Measurements from ENCODE around the gene FMO5. TPM values are rescaled to one million over a fixed set of nuclear protein-coding genes. Genes with fewer than 3 reads are reported as not detected.
A peak's percentile ranks its signal among the peaks of the same experiment; 100 is the strongest.

FMO5 gene
- total and polyA plus RNA-seq, 10 of the 15 experiments (the other 5 are each of a cell fraction or from before 2014, with no cell fraction given), result 0.05 to 0.58 (median 0.19) TPM

DNA sequence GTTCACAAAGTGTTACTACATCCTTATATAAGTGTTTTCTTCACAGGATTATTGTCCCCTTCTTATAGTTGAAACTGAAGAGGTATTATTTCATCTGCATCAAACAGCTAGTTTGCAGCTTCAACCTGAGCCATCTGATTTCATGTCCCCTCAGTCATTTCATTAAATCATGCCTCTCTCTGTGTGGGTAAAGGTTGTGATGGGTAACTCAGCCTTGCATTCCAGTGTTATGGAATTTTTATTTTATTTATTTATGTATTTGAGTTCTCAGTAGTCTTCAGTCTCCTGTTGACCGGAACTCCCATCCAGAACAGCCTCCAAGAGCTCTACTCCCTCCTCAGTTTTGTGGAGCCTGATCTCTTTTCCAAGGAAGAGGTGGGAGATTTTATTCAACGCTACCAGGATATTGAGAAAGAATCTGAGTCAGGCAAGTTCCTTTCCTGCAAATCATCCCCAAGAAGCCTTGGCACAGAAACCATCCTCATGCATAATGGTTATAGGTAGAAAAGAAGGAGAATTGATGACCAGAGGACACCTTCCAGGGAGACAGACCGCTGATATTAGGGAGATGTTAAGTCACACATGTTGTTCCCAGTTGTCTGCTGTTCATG, 39.1 kb upstream of the FMO5 start:
- ChIA-PET POLR2A (no interaction called here), RAD21 (ENCODE audit: unreplicated experiment) (no interaction called here), CTCF (no interaction called here), SMC1A (ENCODE audit: uncharacterized antibody, unreplicated experiment) (no interaction called here)
- Histone ChIP-seq H3K4me1 (ENCODE audit: control insufficient read depth, insufficient read depth, low read length) (no peaks in the 10 kb centered on the region), H4K20me1 (ENCODE audit: control insufficient read depth, insufficient read depth) (no peaks in the 10 kb centered on the region), H3K27me3 (replicated peaks in 1 of 2; ENCODE audit: control insufficient read depth in 2 of 2, insufficient read depth in 2 of 2, low read length in 1 of 2) (no peaks in the 10 kb centered on the region), H3K9me3 (replicated peaks; ENCODE audit: control insufficient read depth, insufficient read depth, low read length) (no peaks in the 10 kb centered on the region), H3K4me2 (ENCODE audit: control insufficient read depth, insufficient read depth) (no peak overlapping the region), H3K36me3 (ENCODE audit: control insufficient read depth in 2 of 2, insufficient read depth in 2 of 2, low read length in 1 of 2) (peaks cover 3 to 26% of the 10 kb centered on the region in 2 experiments), H3K27ac (ENCODE audit: control insufficient read depth, insufficient read depth) (no peak overlapping the region), H3K4me3 (no peak overlapping the region), H3K79me2 (ENCODE audit: control insufficient read depth, insufficient read depth, low read length) (no peaks in the 10 kb centered on the region), H2AFZ (ENCODE audit: control insufficient read depth, low read depth, low read length) (no peak overlapping the region), H3K9ac (ENCODE audit: control insufficient read depth, insufficient read depth, low read length) (no peak overlapping the region)
- intact Hi-C loops (cut with micrococcal nuclease; ENCODE audit: unreplicated experiment) (no loop called here), in situ Hi-C loops (cut with MboI) (no loop called here)
- TF ChIP-seq SMC3 (IDR thresholded peaks at IDR 0.05; ENCODE audit: borderline replicate concordance, low read length), result no peak
- TF ChIP-seq BACH1 (IDR thresholded peaks at IDR 0.05; ENCODE audit: borderline replicate concordance), result no peak
- TF ChIP-seq NR2C1 (IDR thresholded peaks at IDR 0.05), result no peak
- no TSS peak for BruUV-seq (replicated peaks)
- 82% methylated on average over 3 of the region's 3 CpGs for WGBS (ENCODE audit: insufficient coverage, insufficient replicate concordance, low lambda C conversion rate, missing lambda C conversion rate)
- DNase-seq (ENCODE audit: low read depth, low spot score) (no peak), ATAC-seq (no peak), FAIRE-seq (no peak)

DNA sequence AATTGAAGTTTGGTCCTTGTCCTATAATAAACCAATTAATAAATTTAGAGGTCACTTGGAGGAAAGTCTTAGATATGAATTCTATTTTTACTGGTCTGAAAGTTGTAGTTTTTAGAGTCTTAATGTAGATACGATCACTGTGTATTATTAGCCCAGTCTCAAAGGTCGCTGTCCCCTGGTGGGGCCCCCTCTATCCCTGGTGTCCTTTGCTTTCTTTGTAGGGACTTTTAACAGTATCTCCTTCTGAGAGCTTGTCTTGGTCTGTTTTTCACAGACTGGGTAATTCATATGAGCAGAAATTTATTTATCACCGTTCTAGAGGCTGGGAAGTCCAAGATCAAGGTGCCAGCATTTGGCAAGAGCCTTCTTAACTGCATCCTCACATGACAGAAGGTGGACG, 35.8 kb upstream of the FMO5 start:
- FAIRE-seq, result no peak
- no peak overlapping the region for H3K4me2 ChIP-seq (ENCODE audit: control insufficient read depth, insufficient read depth)
- no peaks in the 10 kb centered on the region for H3K9me3 ChIP-seq (replicated peaks; ENCODE audit: control insufficient read depth, insufficient read depth, low read length)
- no peak overlapping the region for H3K27ac ChIP-seq (ENCODE audit: control insufficient read depth, insufficient read depth)
- no peak for TF ChIP-seq JUND (IDR thresholded peaks at IDR 0.05; ENCODE audit: low read depth, low read length)
- H3K27me3 ChIP-seq (replicated peaks in 1 of 2; ENCODE audit: control insufficient read depth in 2 of 2, insufficient read depth in 2 of 2, low read length in 1 of 2), result no peaks in the 10 kb centered on the region
- ChIA-PET POLR2A (no interaction called here), CTCF (no interaction called here), RAD21 (ENCODE audit: unreplicated experiment) (no interaction called here), SMC1A (ENCODE audit: uncharacterized antibody, unreplicated experiment) (no interaction called here)
- H3K36me3 ChIP-seq (ENCODE audit: control insufficient read depth in 2 of 2, insufficient read depth in 2 of 2, low read length in 1 of 2), result peaks cover 5 to 17% of the 10 kb centered on the region in 2 experiments
- intact Hi-C loops (cut with micrococcal nuclease; ENCODE audit: unreplicated experiment), result no loop called here
- H2AFZ ChIP-seq (ENCODE audit: control insufficient read depth, low read depth, low read length), result no peak overlapping the region
- BruUV-seq (replicated peaks), result TSS peak; percentile 18
- no peak overlapping the region for H3K9ac ChIP-seq (ENCODE audit: control insufficient read depth, insufficient read depth, low read length)
- in situ Hi-C loops (cut with MboI), result no loop called here
- ATAC-seq, result no peak
- 84% methylated on average over 4 of the region's 4 CpGs for WGBS (ENCODE audit: insufficient coverage, insufficient replicate concordance, low lambda C conversion rate, missing lambda C conversion rate)
- H3K4me3 ChIP-seq, result no peak overlapping the region
- H3K79me2 ChIP-seq (ENCODE audit: control insufficient read depth, insufficient read depth, low read length), result no peaks in the 10 kb centered on the region
- H3K4me1 ChIP-seq (ENCODE audit: control insufficient read depth, insufficient read depth, low read length), result no peaks in the 10 kb centered on the region
- DNase-seq (ENCODE audit: low read depth, low spot score), result no peak
- H4K20me1 ChIP-seq (ENCODE audit: control insufficient read depth, insufficient read depth), result no peaks in the 10 kb centered on the region

Measured in GM12878 (cell line).